Measurements from ENCODE around the gene HLCS. TPM values are rescaled to one million over a fixed set of nuclear protein-coding genes. Genes with fewer than 3 reads are reported as not detected.

Gene HLCS
- total RNA-seq, 1 donor from 2014 or later, result 21.9 TPM

DNA sequence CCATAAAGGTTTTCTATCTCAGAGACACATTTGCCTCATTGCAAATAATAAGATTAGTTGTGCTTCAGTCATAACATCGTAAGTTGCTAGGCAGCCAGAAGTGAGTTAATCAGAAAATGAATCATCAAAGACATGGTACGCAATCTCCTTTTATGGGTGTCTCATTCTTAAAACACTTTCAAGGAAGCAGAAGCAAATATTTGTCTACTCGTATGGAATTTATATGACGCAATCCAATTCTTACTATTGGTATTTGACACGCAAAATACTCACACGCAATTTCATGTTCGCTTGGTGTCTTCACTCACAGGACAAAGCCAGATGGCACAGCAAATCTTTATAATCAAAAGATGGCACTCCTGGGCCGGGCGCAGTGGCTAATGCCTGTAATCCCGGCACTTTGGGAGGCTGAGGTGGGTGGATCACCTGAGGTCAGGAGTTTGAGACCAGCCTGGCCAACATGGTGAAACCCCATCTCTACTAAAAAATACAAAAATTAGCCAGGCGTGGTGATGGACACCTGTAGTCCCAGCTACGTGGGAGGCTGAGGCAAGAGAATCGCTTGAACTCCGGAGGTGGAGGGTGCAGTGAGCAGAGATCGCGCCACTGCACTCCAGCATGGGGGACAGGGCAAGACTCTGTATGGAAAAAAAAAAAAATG lies 56.4 kb downstream of the HLCS start:
- no peak for DNase-seq (ENCODE audit: low read depth, low spot score)
- Mint-ChIP-seq H3K4me3 (no peak overlapping the region), H3K36me3 (ENCODE audit: low read depth) (no peaks in the 10 kb centered on the region), H3K27me3 (ENCODE audit: low read depth) (no peaks in the 10 kb centered on the region), H3K27ac (ENCODE audit: unreplicated experiment) (no peak overlapping the region), H3K4me1 (no peaks in the 10 kb centered on the region), H3K9me3 (no peaks in the 10 kb centered on the region)
- TF ChIP-seq CTCF (conservative IDR thresholded peaks at IDR 0.05), result no peak

- Mint-ChIP-seq H3K27me3 (ENCODE audit: low read depth) (no peaks in the 10 kb centered on the region), H3K4me3 (no peak overlapping the region), H3K9me3 (no peaks in the 10 kb centered on the region), H3K27ac (ENCODE audit: unreplicated experiment) (no peak overlapping the region), H3K36me3 (ENCODE audit: low read depth) (no peaks in the 10 kb centered on the region), H3K4me1 (no peaks in the 10 kb centered on the region)
- DNase-seq (ENCODE audit: low read depth, low spot score), result no peak
- TF ChIP-seq CTCF (conservative IDR thresholded peaks at IDR 0.05), result no peak
Measured at GRCh38 chr21:36909423-36909822, 57.0 kb downstream of the HLCS start.

DNA sequence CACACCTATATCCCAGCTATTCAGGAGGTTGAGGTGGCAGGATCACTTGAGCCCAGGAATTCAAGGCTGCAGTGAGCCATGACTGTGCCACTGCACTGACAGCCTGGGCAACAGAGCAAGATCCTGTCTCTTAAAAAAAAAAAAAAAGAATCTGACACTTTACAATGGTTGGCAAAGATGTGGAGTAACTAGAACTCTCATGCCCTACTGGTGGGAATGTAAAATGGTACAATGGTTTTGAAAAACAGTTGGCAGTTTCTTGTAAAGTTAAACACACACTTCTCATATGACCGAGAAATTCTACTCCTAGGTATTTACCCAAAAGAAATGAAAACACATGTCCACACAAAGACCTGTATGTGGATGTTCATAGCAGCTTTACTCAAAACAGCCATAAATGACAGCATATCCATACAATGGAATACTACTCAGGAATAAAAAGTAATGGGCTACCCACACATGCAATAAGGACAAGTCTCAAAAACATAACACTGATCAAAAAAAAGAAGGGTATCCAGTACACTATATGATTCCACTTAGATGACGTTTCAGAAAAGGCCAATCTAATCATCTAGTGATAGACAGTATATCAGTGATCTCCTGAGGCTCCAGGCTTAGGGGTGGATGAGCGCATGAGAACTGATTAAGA lies 58.1 kb downstream of the HLCS start:
- Mint-ChIP-seq H3K27ac (ENCODE audit: unreplicated experiment) (no peak overlapping the region), H3K9me3 (no peaks in the 10 kb centered on the region), H3K27me3 (ENCODE audit: low read depth) (no peaks in the 10 kb centered on the region)

DNA sequence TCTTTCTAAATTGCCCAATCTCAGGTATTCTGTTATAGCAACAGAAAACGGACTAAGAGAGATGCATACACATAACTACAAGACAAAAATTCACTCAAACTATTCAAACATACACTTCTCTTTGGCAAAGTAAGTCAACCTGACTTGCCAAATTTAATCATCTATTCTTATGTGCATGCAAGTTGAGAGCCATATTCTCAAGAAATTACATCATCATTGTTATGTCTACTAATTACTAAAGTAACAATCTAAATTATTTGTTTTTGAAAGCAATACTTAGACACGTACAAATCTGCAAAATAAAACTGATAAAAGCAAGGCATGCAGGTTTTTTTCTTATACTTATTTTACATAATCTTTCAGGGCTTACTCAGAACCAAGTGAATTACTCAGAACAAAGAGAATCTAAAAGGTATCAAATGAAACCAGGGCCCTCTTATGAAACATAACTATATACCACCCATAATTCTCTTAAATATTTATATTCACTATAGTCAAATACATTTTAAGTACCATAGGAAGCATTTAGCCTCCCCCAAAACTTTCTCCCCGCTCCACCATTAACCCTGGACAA lies 62.3 kb downstream of the HLCS start:
- H3K4me3 Mint-ChIP-seq, result no peak overlapping the region
- no peak for DNase-seq (ENCODE audit: low read depth, low spot score)
- H3K27ac Mint-ChIP-seq (ENCODE audit: unreplicated experiment), result no peak overlapping the region
- H3K9me3 Mint-ChIP-seq, result no peaks in the 10 kb centered on the region
- no peak for TF ChIP-seq CTCF (conservative IDR thresholded peaks at IDR 0.05)
- H3K36me3 Mint-ChIP-seq (ENCODE audit: low read depth), result no peaks in the 10 kb centered on the region
- H3K27me3 Mint-ChIP-seq (ENCODE audit: low read depth), result no peaks in the 10 kb centered on the region
- H3K4me1 Mint-ChIP-seq, result no peaks in the 10 kb centered on the region

More for the DNA sequence above, 58.1 kb downstream of the HLCS start:
- H3K36me3 Mint-ChIP-seq (ENCODE audit: low read depth), result no peaks in the 10 kb centered on the region
- no peak for DNase-seq (ENCODE audit: low read depth, low spot score)
- no peak overlapping the region for H3K4me3 Mint-ChIP-seq
- no peaks in the 10 kb centered on the region for H3K4me1 Mint-ChIP-seq
- TF ChIP-seq CTCF (conservative IDR thresholded peaks at IDR 0.05), result peak; percentile 36

DNA sequence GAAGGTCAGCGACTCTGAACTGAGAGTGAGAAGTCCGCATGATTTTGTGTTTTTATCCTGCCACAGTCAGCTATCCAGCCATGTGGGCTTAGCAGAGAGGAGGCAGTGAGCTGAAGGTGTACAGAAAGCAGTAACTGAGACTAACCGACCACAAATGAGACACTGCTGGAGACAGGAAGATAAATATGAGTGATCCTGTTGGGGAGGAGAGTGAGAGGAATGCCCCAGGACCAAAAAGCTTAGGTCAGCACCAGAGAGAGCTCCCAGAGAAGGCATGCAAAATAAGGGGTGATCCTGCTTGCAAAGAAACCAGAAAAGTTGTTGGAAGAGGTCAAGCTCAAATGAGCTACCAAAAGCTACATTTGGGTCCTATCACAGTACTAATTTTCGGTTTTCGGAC lies 63.7 kb downstream of the HLCS start:
- H3K27ac Mint-ChIP-seq (ENCODE audit: unreplicated experiment), result no peak overlapping the region
- TF ChIP-seq CTCF (conservative IDR thresholded peaks at IDR 0.05), result no peak
- H3K27me3 Mint-ChIP-seq (ENCODE audit: low read depth), result no peaks in the 10 kb centered on the region
- no peak overlapping the region for H3K4me3 Mint-ChIP-seq
- no peaks in the 10 kb centered on the region for H3K4me1 Mint-ChIP-seq
- DNase-seq (ENCODE audit: low read depth, low spot score), result no peak
- peaks cover 2% of the 10 kb centered on the region for H3K36me3 Mint-ChIP-seq (ENCODE audit: low read depth)
- no peaks in the 10 kb centered on the region for H3K9me3 Mint-ChIP-seq
